CD4-positive, alpha-beta memory T cell (primary cell): ENCODE data around the gene TSC2. TPM values are rescaled to one million over a fixed set of nuclear protein-coding genes. Genes with fewer than 3 reads are reported as not detected.
"Not testable (repeated sequence)": the region's sequence is repeated elsewhere in the genome, so short reads cannot be mapped to it uniquely, and the experiment has no call there.

Experiments used
- CTCF ChIA-PET: fragments of 350-600 bp; sonication (Branson Sonifier 250); formaldehyde crosslinking; loops from one replicate; lab custom pipeline; 2021; ENCODE audit warnings: inconsistent platforms; ENCODE audit not compliant: partially characterized antibody; lab: Charles Lee
- POLR2A ChIA-PET: fragments of 350-600 bp; sonication (Branson Sonifier 250); formaldehyde crosslinking; loops from one replicate; lab custom pipeline; 2021; ENCODE audit not compliant: partially characterized antibody; lab: Charles Lee
- DNase-seq, 5 donors: peaks; one replicate each; pipeline versions ENCODE4 v3.0.0 to v3.0.0-alpha.2; 2020 to 2022; ENCODE audit warnings: mixed read lengths in 1 of 5
- H3K27ac ChIP-seq: one replicate; pipeline ENCODE4 v1.7.0; 2013; ENCODE audit warnings: low read depth, low read length
- H3K27me3 ChIP-seq: 2 replicates; pipeline ENCODE4 v1.7.0; 2013; ENCODE audit warnings: mild to moderate bottlenecking, low read length, moderate library complexity; ENCODE audit not compliant: insufficient read depth
- H3K36me3 ChIP-seq: 2 replicates; pipeline ENCODE4 v1.7.0; 2013; ENCODE audit warnings: mild to moderate bottlenecking, low read length, moderate library complexity; ENCODE audit not compliant: insufficient read depth
- H3K4me1 ChIP-seq: 2 replicates; pipeline ENCODE4 v1.7.0; 2013; ENCODE audit warnings: mild to moderate bottlenecking, low read length, moderate library complexity; ENCODE audit not compliant: insufficient read depth
- H3K4me3 ChIP-seq, 2 donors: one replicate each; pipeline ENCODE4 v1.7.0; 2013; ENCODE audit warnings: low read length in 2 of 2, mild to moderate bottlenecking in 1 of 2
- H3K9me3 ChIP-seq, 2 donors: one replicate each; pipeline ENCODE4 v1.7.0; 2013; ENCODE audit warnings: low read length in 2 of 2, control low read depth in 1 of 2; ENCODE audit not compliant: control insufficient read depth in 1 of 2
- H3K27ac Mint-ChIP-seq, 7 donors: one replicate each; pipeline ENCODE4 v1.8.0; 2020 to 2021; ENCODE audit warnings: mixed read lengths in 7 of 7, mild to moderate bottlenecking in 6 of 7, inconsistent platforms in 3 of 7, moderate library complexity in 3 of 7
- H3K27me3 Mint-ChIP-seq, 2 donors: one replicate each; pipeline ENCODE4 v1.8.0; 2020 to 2021; ENCODE audit warnings: mixed read lengths in 2 of 2
- H3K36me3 Mint-ChIP-seq, 2 donors: one replicate each; pipeline ENCODE4 v1.8.0; 2020 to 2021; ENCODE audit warnings: mixed read lengths in 2 of 2, inconsistent platforms in 1 of 2, mild to moderate bottlenecking in 1 of 2
- H3K4me1 Mint-ChIP-seq, 4 donors: one replicate each; pipeline ENCODE4 v1.8.0; 2020 to 2021; ENCODE audit warnings: mixed read lengths in 4 of 4, mild to moderate bottlenecking in 1 of 4
- H3K4me3 Mint-ChIP-seq, 8 donors: one replicate each; pipeline ENCODE4 v1.8.0; 2020 to 2021; ENCODE audit warnings: mixed read lengths in 8 of 8, mild to moderate bottlenecking in 7 of 8, moderate library complexity in 6 of 8, inconsistent platforms in 3 of 8
- H3K9me3 Mint-ChIP-seq, 8 donors: one replicate each; pipeline ENCODE4 v1.8.0; 2020 to 2021; ENCODE audit warnings: mixed read lengths in 8 of 8, mild to moderate bottlenecking in 5 of 8, inconsistent platforms in 3 of 8, moderate library complexity in 1 of 8
- intact Hi-C: fragments of 100-400 bp; cut with micrococcal nuclease; formaldehyde crosslinking; loops from one replicate; pipeline ENCODE4 v1.15.1; 2023
- polyA plus RNA-seq, 2 donors: library from polyadenylated mRNA; unstranded; fragments of 300-500 nt; fragmentation: Illumina TruSeq; gene quantifications; one replicate each; pipeline ENCODE4 v1.2.3, GENCODE V29; 2021
- total RNA-seq, 2 experiments: library from RNA; stranded (reverse); gene quantifications; one replicate each; pipeline ENCODE4 v1.2.3, GENCODE V29; 2021

The TSC2 gene
- total and polyA plus RNA-seq, 4 experiments from 2014 or later, result 20.7 to 177 (median 104) TPM

GRCh38 chr16:2126161-2126743 lies 78.5 kb downstream of the TSC2 start:
- peak in 1 of 5 donors; percentile 25 for DNase-seq
- H3K4me3 Mint-ChIP-seq, H3K27me3 Mint-ChIP-seq, H3K27me3 ChIP-seq, H3K4me3 ChIP-seq, H3K36me3 ChIP-seq, H3K36me3 Mint-ChIP-seq, intact Hi-C loops, H3K9me3 ChIP-seq, POLR2A ChIA-PET, CTCF ChIA-PET, H3K9me3 Mint-ChIP-seq, H3K27ac ChIP-seq: not testable (repeated sequence)
- Mint-ChIP-seq H3K27ac (peak overlapping the region in 1 of 7 donors; percentile 24), H3K4me1 (peaks cover 5 to 19% (median 12%) of the 10 kb centered on the region in 4 donors)
- peaks cover 11% of the 10 kb centered on the region for H3K4me1 ChIP-seq

GRCh38 chr16:2126928-2127556 lies 79.3 kb downstream of the TSC2 start:
- H3K27ac ChIP-seq, CTCF ChIA-PET, H3K36me3 Mint-ChIP-seq, intact Hi-C loops, H3K9me3 ChIP-seq, H3K36me3 ChIP-seq, H3K9me3 Mint-ChIP-seq, POLR2A ChIA-PET, H3K4me3 ChIP-seq, H3K27me3 Mint-ChIP-seq, H3K27me3 ChIP-seq: not testable (repeated sequence)
- H3K4me1 ChIP-seq, result peaks cover 11% of the 10 kb centered on the region
- H3K4me3 Mint-ChIP-seq, result peak overlapping the region in 3 of 8 donors; percentile 17 to 35 (median 20)
- H3K27ac Mint-ChIP-seq, result peak overlapping the region in 5 of 7 donors; percentile 16 to 78 (median 48)
- H3K4me1 Mint-ChIP-seq, result peaks cover 4 to 19% (median 11%) of the 10 kb centered on the region in 4 donors
- peak; percentile 17 to 38 (median 29) for DNase-seq

GRCh38 chr16:2127630-2128280 lies 80.0 kb downstream of the TSC2 start:
- H3K36me3 ChIP-seq, H3K36me3 Mint-ChIP-seq, intact Hi-C loops, H3K4me3 Mint-ChIP-seq, H3K27me3 Mint-ChIP-seq, POLR2A ChIA-PET, H3K27ac ChIP-seq, CTCF ChIA-PET, H3K27me3 ChIP-seq, H3K9me3 Mint-ChIP-seq, H3K9me3 ChIP-seq, H3K4me3 ChIP-seq: not testable (repeated sequence)
- H3K27ac Mint-ChIP-seq, result peak overlapping the region in 2 of 7 donors; percentile 16 to 51
- DNase-seq, result peak; percentile 20 to 31 (median 29)
- H3K4me1 ChIP-seq, result peaks cover 11% of the 10 kb centered on the region
- H3K4me1 Mint-ChIP-seq, result peaks cover 4 to 19% (median 11%) of the 10 kb centered on the region in 4 donors

- H3K4me1 Mint-ChIP-seq, result peaks cover 4 to 25% (median 11%) of the 10 kb centered on the region in 4 donors
Measured at GRCh38 chr16:2129251-2129650, 81.5 kb downstream of the TSC2 start.

GRCh38 chr16:2129890-2130447 lies 82.2 kb downstream of the TSC2 start:
- H3K27ac ChIP-seq, H3K27ac Mint-ChIP-seq, H3K9me3 Mint-ChIP-seq, H3K4me3 Mint-ChIP-seq, H3K27me3 ChIP-seq, H3K9me3 ChIP-seq, H3K36me3 Mint-ChIP-seq, CTCF ChIA-PET, POLR2A ChIA-PET, H3K36me3 ChIP-seq, H3K27me3 Mint-ChIP-seq, intact Hi-C loops, H3K4me3 ChIP-seq: not testable (repeated sequence)
- H3K4me1 Mint-ChIP-seq, result peaks cover 5 to 28% (median 12%) of the 10 kb centered on the region in 4 donors
- H3K4me1 ChIP-seq, result peaks cover 11% of the 10 kb centered on the region
- DNase-seq, result peak in 1 of 5 donors; percentile 2

More at GRCh38 chr16:2129251-2129650, 81.5 kb downstream of the TSC2 start:
- H3K4me1 ChIP-seq, result peaks cover 11% of the 10 kb centered on the region
- H3K27me3 Mint-ChIP-seq, CTCF ChIA-PET, intact Hi-C loops, H3K36me3 Mint-ChIP-seq, H3K9me3 Mint-ChIP-seq, POLR2A ChIA-PET, H3K27me3 ChIP-seq, H3K36me3 ChIP-seq, H3K9me3 ChIP-seq, H3K4me3 Mint-ChIP-seq, DNase-seq, H3K27ac Mint-ChIP-seq, H3K4me3 ChIP-seq, H3K27ac ChIP-seq: not testable (repeated sequence)

GRCh38 chr16:2133797-2134196 lies 86.0 kb downstream of the TSC2 start:
- POLR2A ChIA-PET, H3K4me3 ChIP-seq, H3K27me3 ChIP-seq, H3K9me3 Mint-ChIP-seq, H3K9me3 ChIP-seq, H3K36me3 Mint-ChIP-seq, intact Hi-C loops, CTCF ChIA-PET, DNase-seq, H3K36me3 ChIP-seq, H3K27ac ChIP-seq, H3K27ac Mint-ChIP-seq, H3K27me3 Mint-ChIP-seq: not testable (repeated sequence)
- H3K4me1 ChIP-seq, result peaks cover 11% of the 10 kb centered on the region
- Mint-ChIP-seq H3K4me3 (peak overlapping the region in 1 of 8 donors; percentile 21), H3K4me1 (peaks cover 7 to 21% (median 8%) of the 10 kb centered on the region in 4 donors)

GRCh38 chr16:2135071-2135470 lies 87.3 kb downstream of the TSC2 start:
- H3K27me3 ChIP-seq, H3K4me3 ChIP-seq, CTCF ChIA-PET, H3K9me3 Mint-ChIP-seq, H3K36me3 ChIP-seq, H3K36me3 Mint-ChIP-seq, H3K4me1 ChIP-seq, H3K27ac ChIP-seq, intact Hi-C loops, H3K9me3 ChIP-seq, POLR2A ChIA-PET, H3K27me3 Mint-ChIP-seq: not testable (repeated sequence)
- DNase-seq, result peak in 3 of 5 donors; percentile 19 to 37 (median 25)
- Mint-ChIP-seq H3K27ac (peak overlapping the region in 4 of 7 donors; percentile 29 to 81 (median 48)), H3K4me1 (peaks cover 7 to 21% (median 8%) of the 10 kb centered on the region in 4 donors), H3K4me3 (peak overlapping the region; percentile 43 to 86 (median 79))
